GM12878 (cell line): ENCODE measurements around the gene AWAT1. TPM values are rescaled to one million over a fixed set of nuclear protein-coding genes. Genes with fewer than 3 reads are reported as not detected.

ENCODE experiments used
- ATAC-seq: fragments of 200-7000 bp; cut with Tn5 transposase; 3 replicates; pipeline ENCODE4 v1.9.1; 2020; ENCODE audit warnings: mild to moderate bottlenecking, moderate library complexity
- BruUV-seq: library from RNA; stranded (reverse); fragments of 400-500 nt; replicated peaks from 2 replicates; lab custom pipeline; 2021; lab: Mats Ljungman, UMichigan
- CTCF ChIA-PET: fragments of 300-600 bp; sonication (Branson Sonifier 250); formaldehyde crosslinking; extraction: SDS; loops from one replicate; lab custom pipeline; 2021; ENCODE audit warnings: inconsistent platforms; lab: Yijun Ruan, JAX
- POLR2A ChIA-PET: fragments of 350-600 bp; formaldehyde crosslinking; extraction: SDS; loops from one replicate; lab custom pipeline; 2021; ENCODE audit warnings: inconsistent platforms; lab: Charles Lee
- RAD21 ChIA-PET: fragments of 300-600 bp; sonication (Branson Sonifier 250); formaldehyde crosslinking; loops from one replicate; lab custom pipeline; 2023; ENCODE audit warnings: antibody characterized with exemption; ENCODE audit not compliant: unreplicated experiment; lab: Charles Lee
- SMC1A ChIA-PET: fragments of 300-600 bp; sonication (Branson Sonifier 250); formaldehyde crosslinking; loops from one replicate; lab custom pipeline; 2023; ENCODE audit not compliant: unreplicated experiment, uncharacterized antibody; lab: Charles Lee
- DNase-seq: peaks from one replicate; pipeline ENCODE4 v3.0.0-alpha.2; 2011; ENCODE audit warnings: low read depth, low spot score
- FAIRE-seq: peaks from 3 replicates; lab custom pipeline; 2011; peaks lifted over from hg19 to GRCh38; lab: Jason Lieb, UNC
- H2AFZ ChIP-seq: 2 replicates; pipeline ENCODE4 v1.6.0; 2011; ENCODE audit warnings: low read depth, low read length, control low read depth; ENCODE audit not compliant: control insufficient read depth
- H3K27ac ChIP-seq: 2 replicates; pipeline ENCODE4 v1.5.1; 2011; ENCODE audit warnings: control low read depth; ENCODE audit not compliant: control insufficient read depth, insufficient read depth
- H3K27me3 ChIP-seq, 2 experiments: replicated peaks in 1 of 2; 2 replicates each; pipeline versions ENCODE4 v1.6.0 to v1.6.1; 2011; ENCODE audit warnings: low read length in 1 of 2; ENCODE audit not compliant: control insufficient read depth in 2 of 2, insufficient read depth in 2 of 2
- H3K36me3 ChIP-seq, 2 experiments: 2 replicates each; pipeline ENCODE4 v1.5.1; 2011; ENCODE audit warnings: low read length in 1 of 2; ENCODE audit not compliant: control insufficient read depth in 2 of 2, insufficient read depth in 2 of 2
- H3K4me1 ChIP-seq: 2 replicates; pipeline ENCODE4 v1.6.1; 2011; ENCODE audit warnings: mild to moderate bottlenecking, low read length, moderate library complexity, mixed read lengths; ENCODE audit not compliant: control insufficient read depth, insufficient read depth
- H3K4me2 ChIP-seq: 2 replicates; pipeline ENCODE4 v1.6.0; 2011; ENCODE audit warnings: control low read depth; ENCODE audit not compliant: control insufficient read depth, insufficient read depth
- H3K4me3 ChIP-seq: fragments of 200-600 bp; sonication (generic); 2 replicates; pipeline ENCODE4 v1.5.1; 2016
- H3K79me2 ChIP-seq: 2 replicates; pipeline ENCODE4 v1.6.0; 2011; ENCODE audit warnings: low read length; ENCODE audit not compliant: control insufficient read depth, insufficient read depth
- H3K9ac ChIP-seq: 2 replicates; pipeline ENCODE4 v1.8.0; 2011; ENCODE audit warnings: low read length, control low read depth, mixed read lengths; ENCODE audit not compliant: control insufficient read depth, insufficient read depth
- H3K9me3 ChIP-seq: replicated peaks from 3 replicates; pipeline ENCODE4 v1.5.1; 2011; ENCODE audit warnings: mild to moderate bottlenecking, low read length; ENCODE audit not compliant: control insufficient read depth, insufficient read depth
- H4K20me1 ChIP-seq: 2 replicates; pipeline ENCODE4 v1.6.0; 2011; ENCODE audit not compliant: control insufficient read depth, insufficient read depth
- BRCA1 ChIP-seq: IDR thresholded peaks from 2 replicates; pipeline ENCODE4 v1.6.1; 2011; ENCODE audit warnings: low read depth, low read length, improper control_type of control experiment
- FOS ChIP-seq: IDR thresholded peaks from 3 replicates; pipeline ENCODE4 v1.6.1; 2011; ENCODE audit warnings: borderline replicate concordance; ENCODE audit not compliant: insufficient read length; ENCODE audit errors: extremely low read depth
- FOXK2 ChIP-seq: fragments of 450-650 bp; IDR thresholded peaks from 2 replicates; pipeline ENCODE4 v1.6.1; 2017; ENCODE audit warnings: mild to moderate bottlenecking, moderate library complexity
- MAX ChIP-seq: IDR thresholded peaks from 2 replicates; pipeline ENCODE4 v1.6.1; 2012; ENCODE audit warnings: low read depth, low read length, improper control_type of control experiment
- MTA2 ChIP-seq: fragments of 450-650 bp; IDR thresholded peaks from 2 replicates; pipeline ENCODE4 v1.6.1; 2016; ENCODE audit warnings: low read depth, mild to moderate bottlenecking, moderate library complexity
- NKRF ChIP-seq: fragments of 450-650 bp; conservative IDR thresholded peaks from 2 replicates; pipeline ENCODE4 v1.6.1; 2017; ENCODE audit warnings: mild to moderate bottlenecking, moderate library complexity
- PAX5 ChIP-seq: IDR thresholded peaks from 2 replicates; pipeline ENCODE4 v1.6.1; 2011; ENCODE audit warnings: low read depth, low read length, borderline replicate concordance
- PAX8 ChIP-seq: fragments of 450-650 bp; IDR thresholded peaks from 2 replicates; pipeline ENCODE4 v1.6.1; 2017; ENCODE audit warnings: mild to moderate bottlenecking, moderate library complexity
- RUNX3 ChIP-seq: IDR thresholded peaks from 2 replicates; pipeline ENCODE4 v1.6.1; 2012; ENCODE audit warnings: low read length, inconsistent platforms
- ZBTB40 ChIP-seq: fragments of 450-650 bp; IDR thresholded peaks from 2 replicates; pipeline ENCODE4 v1.6.1; 2016; ENCODE audit warnings: mild to moderate bottlenecking, moderate library complexity, borderline replicate concordance
- ZNF24 ChIP-seq: fragments of 450-650 bp; IDR thresholded peaks from 2 replicates; pipeline ENCODE4 v1.6.1; 2017; ENCODE audit warnings: antibody characterized with exemption, mild to moderate bottlenecking
- ZNF384 ChIP-seq: IDR thresholded peaks from 2 replicates; pipeline ENCODE4 v1.6.1; 2012; ENCODE audit warnings: low read depth, mild to moderate bottlenecking, low read length, improper control_type of control experiment, borderline replicate concordance
- ZNF592 ChIP-seq: fragments of 450-650 bp; IDR thresholded peaks from 2 replicates; pipeline ENCODE4 v1.6.1; 2017; ENCODE audit warnings: mild to moderate bottlenecking, moderate library complexity
- whole genome bisulfite sequencing: methylation state at CpG from one replicate; pipeline ENCODE4 v1.1.6; 2016; ENCODE audit warnings: low lambda C conversion rate; ENCODE audit not compliant: insufficient replicate concordance, insufficient coverage; ENCODE audit errors: missing lambda C conversion rate; 5-methylcytosine and 5-hydroxymethylcytosine counted together
- in situ Hi-C: fragments of 300-500 bp; cut with MboI; formaldehyde crosslinking; loops from 9 replicates; pipeline ENCODE4 v1.14.3; 2018; ENCODE audit warnings: mixed read lengths
- intact Hi-C: fragments of 100-400 bp; cut with micrococcal nuclease; formaldehyde crosslinking; loops from one replicate; pipeline ENCODE4 v1.14.2; 2022; ENCODE audit not compliant: unreplicated experiment
- polyA plus RNA-seq, 11 experiments: library from polyadenylated mRNA; depleted of rRNA in 4 of 11; unstranded in 6 of 11; stranded (reverse) in 5 of 11; fragments of >200 nt; fragmentation: Nextera tagmentation in 4 of 11; fragmentation: Illumina TruSeq in 1 of 11; extraction: Ambion mirVana in 4 of 11; extraction: Trizol in 1 of 11; gene quantifications; 1 replicate in 1 of 11; 2 replicates in 10 of 11; pipeline versions ENCODE4 v1.2.1 to v1.2.3, GENCODE V29; 2011 to 2016; ENCODE audit warnings: inconsistent platforms in 2 of 11, missing spikeins in 2 of 11, low read depth in 1 of 11
- total RNA-seq, 4 experiments: library from RNA; depleted of rRNA in 3 of 4; stranded (reverse); fragments of >200 nt in 3 of 4; fragmentation: Illumina TruSeq in 1 of 4; extraction: Trizol in 1 of 4; gene quantifications; 2 replicates each; pipeline versions ENCODE4 v1.2.1 to v1.2.3, GENCODE V29; 2013 to 2021

The AWAT1 gene
- total and polyA plus RNA-seq, 10 of the 15 experiments (the other 5 are each of a cell fraction or from before 2014, with no cell fraction given), result not detected

GRCh38 chrX:70240751-70241150 is 6.3 kb downstream of the AWAT1 start:
- ATAC-seq (no peak), FAIRE-seq (no peak), DNase-seq (no peak)
- no peaks in the 10 kb centered on the region for H3K27me3 ChIP-seq
- H3K4me1 ChIP-seq, result no peaks in the 10 kb centered on the region
- ChIA-PET SMC1A (no interaction called here), RAD21 (no interaction called here), POLR2A (no interaction called here), CTCF (no interaction called here)
- H3K79me2 ChIP-seq, result no peaks in the 10 kb centered on the region
- no peak overlapping the region for H3K27ac ChIP-seq
- intact Hi-C loops, result no loop called here
- in situ Hi-C loops, result no loop called here
- H4K20me1 ChIP-seq, result no peaks in the 10 kb centered on the region
- no TSS peak for BruUV-seq
- no peak overlapping the region for H2AFZ ChIP-seq
- WGBS, result 91% methylated on average over 1 of the region's 1 CpG
- H3K9me3 ChIP-seq, result no peaks in the 10 kb centered on the region
- H3K9ac ChIP-seq, result no peak overlapping the region
- no peak overlapping the region for H3K4me2 ChIP-seq
- no peak overlapping the region for H3K4me3 ChIP-seq
- H3K36me3 ChIP-seq, result no peaks in the 10 kb centered on the region
- no peak for TF ChIP-seq NKRF
- TF ChIP-seq BRCA1, result no peak
- TF ChIP-seq PAX5, result no peak
- TF ChIP-seq RUNX3, result no peak
- TF ChIP-seq MAX, result no peak
- TF ChIP-seq MTA2, result no peak
- no peak for TF ChIP-seq PAX8
- TF ChIP-seq ZNF592, result no peak
- TF ChIP-seq ZNF24, result no peak
- TF ChIP-seq ZBTB40, result no peak
- no peak for TF ChIP-seq FOS
- no peak for TF ChIP-seq FOXK2
- TF ChIP-seq ZNF384, result no peak
